B cell (primary cell): ENCODE data around the gene GNAT2. TPM values are rescaled to one million over a fixed set of nuclear protein-coding genes. Genes with fewer than 3 reads are reported as not detected.

Source experiments
- ATAC-seq: fragments of 200-7000 bp; cut with Tn5 transposase; one replicate; pipeline ENCODE4 v1.10.0; 2021; ENCODE audit warnings: low read depth, mild to moderate bottlenecking, moderate number of reproducible peaks, moderate library complexity
- CTCF ChIA-PET: fragments of 350-600 bp; sonication (Branson Sonifier 250); formaldehyde crosslinking; loops from one replicate; lab custom pipeline; 2021; ENCODE audit warnings: antibody characterized with exemption, inconsistent platforms; lab: Charles Lee
- POLR2A ChIA-PET: fragments of 350-600 bp; sonication (Branson Sonifier 250); formaldehyde crosslinking; loops from one replicate; lab custom pipeline; 2021; ENCODE audit warnings: antibody characterized with exemption; lab: Charles Lee
- DNase-seq: peaks from one replicate; pipeline ENCODE4 v3.0.0; 2013
- H2AFZ ChIP-seq: 2 replicates; pipeline ENCODE4 v1.6.1; 2012; ENCODE audit warnings: mild to moderate bottlenecking, low read depth, low read length; ENCODE audit not compliant: insufficient read depth, poor library complexity, severe bottlenecking
- H3K27ac ChIP-seq, 2 donors: 1 replicate in 1 of 2; 2 replicates in 1 of 2; pipeline ENCODE4 v1.5.1; 2012 to 2013; ENCODE audit warnings: low read length in 2 of 2, mild to moderate bottlenecking in 2 of 2, moderate library complexity in 1 of 2
- H3K27me3 ChIP-seq, 4 experiments: fragments of 200-600 bp in 1 of 4; sonication (generic) in 1 of 4; replicated peaks in 1 of 4; 1 replicate in 2 of 4; 2 replicates in 2 of 4; pipeline versions ENCODE4 v1.6.1 to v1.7.0; 2013 to 2016; ENCODE audit warnings: low read length in 3 of 4, mild to moderate bottlenecking in 2 of 4, mixed read lengths in 1 of 4, moderate library complexity in 1 of 4; ENCODE audit not compliant: insufficient read depth in 4 of 4, control insufficient read depth in 3 of 4; ENCODE audit errors: control extremely low read depth in 1 of 4
- H3K36me3 ChIP-seq, 2 experiments: replicated peaks in 1 of 2; 1 replicate in 1 of 2; 2 replicates in 1 of 2; pipeline versions ENCODE4 v1.6.1 to v1.7.1; 2013; ENCODE audit warnings: low read length in 1 of 2; ENCODE audit not compliant: insufficient read depth in 2 of 2, control insufficient read depth in 1 of 2; ENCODE audit errors: control extremely low read depth in 1 of 2, extremely low read depth in 1 of 2
- H3K4me1 ChIP-seq, 2 donors: fragments of 200-600 bp in 1 of 2; sonication (generic) in 1 of 2; 1 replicate in 1 of 2; 2 replicates in 1 of 2; pipeline versions ENCODE4 v1.5.1 to v1.6.1; 2013 to 2017; ENCODE audit warnings: low read length in 2 of 2; ENCODE audit not compliant: control insufficient read depth in 2 of 2, insufficient read depth in 2 of 2
- H3K4me2 ChIP-seq: replicated peaks from 2 replicates; pipeline ENCODE3; 2012; ENCODE audit warnings: mild to moderate bottlenecking, low read depth, low read length; ENCODE audit not compliant: poor library complexity, severe bottlenecking
- H3K4me3 ChIP-seq, 5 experiments: fragments of 200-600 bp in 1 of 5; sonication (generic) in 1 of 5; 1 replicate in 3 of 5; 2 replicates in 2 of 5; pipeline versions ENCODE4 v1.5.1 to v1.7.0; 2011 to 2016; ENCODE audit warnings: low read length in 4 of 5, mild to moderate bottlenecking in 4 of 5, low read depth in 2 of 5, control low read depth in 1 of 5, moderate library complexity in 1 of 5; ENCODE audit not compliant: insufficient read depth in 1 of 5; ENCODE audit errors: control extremely low read depth in 1 of 5, extremely low read depth in 1 of 5
- H3K79me2 ChIP-seq: fragments of 200-600 bp; sonication (generic); one replicate; pipeline ENCODE4 v1.6.0; 2016; ENCODE audit warnings: low read length; ENCODE audit not compliant: control insufficient read depth, insufficient read depth
- H3K9ac ChIP-seq: fragments of 200-600 bp; sonication (generic); 2 replicates; pipeline ENCODE4 v1.6.1; 2017; ENCODE audit warnings: mild to moderate bottlenecking, low read length, moderate library complexity
- H3K9me3 ChIP-seq, 3 donors: one replicate each; pipeline versions ENCODE4 v1.6.1 to v1.7.1; 2013; ENCODE audit warnings: low read length in 2 of 3; ENCODE audit not compliant: control insufficient read depth in 2 of 3, insufficient read depth in 1 of 3; ENCODE audit errors: control extremely low read depth in 1 of 3
- H4K20me1 ChIP-seq: 2 replicates; pipeline ENCODE4 v1.6.0; 2012; ENCODE audit warnings: mild to moderate bottlenecking, low read length; ENCODE audit not compliant: insufficient read depth, control insufficient read depth, poor library complexity, severe bottlenecking
- H3K27ac Mint-ChIP-seq: one replicate; pipeline ENCODE4 v1.8.0; 2021; ENCODE audit warnings: mixed read lengths
- H3K27me3 Mint-ChIP-seq: one replicate; pipeline ENCODE4 v1.8.0; 2021; ENCODE audit warnings: mixed read lengths
- H3K4me1 Mint-ChIP-seq: one replicate; pipeline ENCODE4 v1.8.0; 2021; ENCODE audit warnings: mixed read lengths
- H3K4me3 Mint-ChIP-seq: one replicate; pipeline ENCODE4 v1.8.0; 2021; ENCODE audit warnings: mixed read lengths
- H3K9me3 Mint-ChIP-seq: one replicate; pipeline ENCODE4 v1.8.0; 2022; ENCODE audit warnings: mixed read lengths; ENCODE audit not compliant: insufficient read depth
- EZH2 ChIP-seq: IDR thresholded peaks from 2 replicates; pipeline ENCODE4 v1.6.1; 2012; ENCODE audit warnings: borderline replicate concordance, low read depth, mild to moderate bottlenecking, moderate library complexity, low read length; ENCODE audit not compliant: insufficient read depth, poor library complexity, severe bottlenecking
- WGBS: methylation state at CpG from one replicate; pipeline ENCODE4 v1.1.5; 2013; ENCODE audit warnings: missing lambda C conversion rate; ENCODE audit not compliant: insufficient coverage; 5-methylcytosine and 5-hydroxymethylcytosine counted together
- intact Hi-C: fragments of 100-400 bp; cut with micrococcal nuclease; formaldehyde crosslinking; loops from one replicate; pipeline ENCODE4 v1.10.0; 2022
- polyA plus RNA-seq: library from polyadenylated mRNA; depleted of rRNA; stranded (reverse); fragments of >200 nt; gene quantifications from 2 replicates; pipeline ENCODE4 v1.2.3, GENCODE V29; 2012
- total RNA-seq, 2 donors: library from RNA; stranded (reverse); fragments of 120-200 nt in 1 of 2; gene quantifications; 1 replicate in 1 of 2; 2 replicates in 1 of 2; pipeline versions ENCODE4 v1.2.3 to v1.2.4, GENCODE V29; 2013 to 2022
- TF ChIP-seq, protein P1 (sequence below): fragments of 200-600 bp; IDR thresholded peaks from one replicate; pipeline ENCODE4 v1.8.0; 2022; ENCODE audit warnings: antibody characterized with exemption, mild to moderate bottlenecking

GNAT2 gene
- total and polyA plus RNA-seq, 2 donors (not counting 1 experiment from before 2014, with no cell fraction given), result not detected

GRCh38 chr1:109639063-109639840 lies 19.8 kb upstream of the GNAT2 start:
- Mint-ChIP-seq H3K4me3 (no peak overlapping the region), H3K9me3 (no peaks in the 10 kb centered on the region), H3K27ac (no peak overlapping the region), H3K27me3 (peaks cover 4% of the 10 kb centered on the region), H3K4me1 (peaks cover 18% of the 10 kb centered on the region)
- ChIA-PET CTCF (interaction anchor here (0.6 to 16.5 kb wide), 39 partner anchors 10 to 695 kb away, joined by 3 to 276 read pairs (median 7); partner anchors contain the start of genes AHCYL1, AMPD2, ATXN7L2 and GNAI3), POLR2A (interaction anchor here (0.5 kb wide), 2 partner anchors 16 to 343 kb away, joined by 4 to 5 read pairs; no protein-coding TSS in a partner anchor)
- H3K9ac ChIP-seq, result no peak overlapping the region
- peak; percentile 15 for DNase-seq
- no peak overlapping the region for H3K27ac ChIP-seq
- intact Hi-C loops, result no loop called here
- TF ChIP-seq EZH2, result no peak
- TF ChIP-seq, protein P1, sequence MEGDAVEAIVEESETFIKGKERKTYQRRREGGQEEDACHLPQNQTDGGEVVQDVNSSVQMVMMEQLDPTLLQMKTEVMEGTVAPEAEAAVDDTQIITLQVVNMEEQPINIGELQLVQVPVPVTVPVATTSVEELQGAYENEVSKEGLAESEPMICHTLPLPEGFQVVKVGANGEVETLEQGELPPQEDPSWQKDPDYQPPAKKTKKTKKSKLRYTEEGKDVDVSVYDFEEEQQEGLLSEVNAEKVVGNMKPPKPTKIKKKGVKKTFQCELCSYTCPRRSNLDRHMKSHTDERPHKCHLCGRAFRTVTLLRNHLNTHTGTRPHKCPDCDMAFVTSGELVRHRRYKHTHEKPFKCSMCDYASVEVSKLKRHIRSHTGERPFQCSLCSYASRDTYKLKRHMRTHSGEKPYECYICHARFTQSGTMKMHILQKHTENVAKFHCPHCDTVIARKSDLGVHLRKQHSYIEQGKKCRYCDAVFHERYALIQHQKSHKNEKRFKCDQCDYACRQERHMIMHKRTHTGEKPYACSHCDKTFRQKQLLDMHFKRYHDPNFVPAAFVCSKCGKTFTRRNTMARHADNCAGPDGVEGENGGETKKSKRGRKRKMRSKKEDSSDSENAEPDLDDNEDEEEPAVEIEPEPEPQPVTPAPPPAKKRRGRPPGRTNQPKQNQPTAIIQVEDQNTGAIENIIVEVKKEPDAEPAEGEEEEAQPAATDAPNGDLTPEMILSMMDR, result no peak
- ATAC-seq, result no peak
- no peaks in the 10 kb centered on the region for H3K9me3 ChIP-seq
- no peak overlapping the region for H2AFZ ChIP-seq
- peaks cover 4 to 17% of the 10 kb centered on the region in 2 donors for H3K4me1 ChIP-seq
- H3K79me2 ChIP-seq, result no peaks in the 10 kb centered on the region
- H3K4me2 ChIP-seq, result no peak overlapping the region
- no peak overlapping the region for H3K4me3 ChIP-seq
- H3K27me3 ChIP-seq, result peaks cover 0 to 2% (median 0%) of the 10 kb centered on the region in 4 experiments
- no peaks in the 10 kb centered on the region for H3K36me3 ChIP-seq
- no peaks in the 10 kb centered on the region for H4K20me1 ChIP-seq
- WGBS, result 90% methylated on average over 8 of the region's 9 CpGs

GRCh38 chr1:109637446-109637845 lies 18.0 kb upstream of the GNAT2 start:
- POLR2A ChIA-PET, result interaction anchor here (0.8 kb wide), 1 partner anchor 89 kb away, joined by 3 read pairs; the partner anchor contains the start of gene GNAI3
- no peak overlapping the region for H2AFZ ChIP-seq
- 92% methylated on average over 4 of the region's 7 CpGs for WGBS
- H3K9ac ChIP-seq, result no peak overlapping the region
- Mint-ChIP-seq H3K27ac (no peak overlapping the region), H3K9me3 (no peaks in the 10 kb centered on the region), H3K27me3 (peaks cover 4% of the 10 kb centered on the region), H3K4me1 (peaks cover 10% of the 10 kb centered on the region), H3K4me3 (no peak overlapping the region)
- no peak overlapping the region for H3K4me2 ChIP-seq
- ATAC-seq (no peak), DNase-seq (peak; percentile 1)
- H3K36me3 ChIP-seq, result no peaks in the 10 kb centered on the region
- no peaks in the 10 kb centered on the region for H4K20me1 ChIP-seq
- intact Hi-C loops, result no loop called here
- no peaks in the 10 kb centered on the region for H3K9me3 ChIP-seq
- peaks cover 0 to 2% (median 0%) of the 10 kb centered on the region in 4 experiments for H3K27me3 ChIP-seq
- H3K27ac ChIP-seq, result no peak overlapping the region
- TF ChIP-seq, protein P1, result no peak
- TF ChIP-seq EZH2, result no peak
- H3K4me3 ChIP-seq, result no peak overlapping the region
- H3K4me1 ChIP-seq, result peaks cover 0 to 7% of the 10 kb centered on the region in 2 donors
- no peaks in the 10 kb centered on the region for H3K79me2 ChIP-seq
- CTCF ChIA-PET, result interaction anchor here (1.1 to 16.5 kb wide), 8 partner anchors 13 to 377 kb away, joined by 3 to 276 read pairs (median 50); partner anchors contain the start of genes AHCYL1, AMPD2, GNAT2 and GPR61
